ENCODE results near the gene LMNTD2.

GRCh38 chr11:605286-606129 is 45.0 kb upstream of the LMNTD2 start:
- TF ChIP-seq NR2C2 (CRISPR knock-in tag; IDR thresholded peaks at IDR 0.05; ENCODE audit: borderline replicate concordance): no peak
- no peak for TF ChIP-seq MED1 (CRISPR knock-in tag; IDR thresholded peaks at IDR 0.05)
- TF ChIP-seq REXO4 (CRISPR knock-in tag; IDR thresholded peaks at IDR 0.05; ENCODE audit: borderline replicate concordance): no peak
- no peak for TF ChIP-seq IRX3 (CRISPR knock-in tag; IDR thresholded peaks at IDR 0.05; ENCODE audit: borderline replicate concordance, low read depth)

Data from HepG2 (cell line).